C4-2B (cell line): ENCODE results near the gene CYTH4.

Experiments used
- ZFX ChIP-seq: fragments of 450-650 bp; IDR thresholded peaks from 2 replicates; pipeline ENCODE4 v1.6.1; 2017
- TF ChIP-seq, protein P1 (sequence below): fragments of 450-650 bp; conservative IDR thresholded peaks from 2 replicates; pipeline ENCODE4 v1.5.1; 2017; ENCODE audit warnings: mild to moderate bottlenecking

GRCh38 chr22:37258005-37258752 is 24.1 kb upstream of the CYTH4 start:
- TF ChIP-seq, protein P1, sequence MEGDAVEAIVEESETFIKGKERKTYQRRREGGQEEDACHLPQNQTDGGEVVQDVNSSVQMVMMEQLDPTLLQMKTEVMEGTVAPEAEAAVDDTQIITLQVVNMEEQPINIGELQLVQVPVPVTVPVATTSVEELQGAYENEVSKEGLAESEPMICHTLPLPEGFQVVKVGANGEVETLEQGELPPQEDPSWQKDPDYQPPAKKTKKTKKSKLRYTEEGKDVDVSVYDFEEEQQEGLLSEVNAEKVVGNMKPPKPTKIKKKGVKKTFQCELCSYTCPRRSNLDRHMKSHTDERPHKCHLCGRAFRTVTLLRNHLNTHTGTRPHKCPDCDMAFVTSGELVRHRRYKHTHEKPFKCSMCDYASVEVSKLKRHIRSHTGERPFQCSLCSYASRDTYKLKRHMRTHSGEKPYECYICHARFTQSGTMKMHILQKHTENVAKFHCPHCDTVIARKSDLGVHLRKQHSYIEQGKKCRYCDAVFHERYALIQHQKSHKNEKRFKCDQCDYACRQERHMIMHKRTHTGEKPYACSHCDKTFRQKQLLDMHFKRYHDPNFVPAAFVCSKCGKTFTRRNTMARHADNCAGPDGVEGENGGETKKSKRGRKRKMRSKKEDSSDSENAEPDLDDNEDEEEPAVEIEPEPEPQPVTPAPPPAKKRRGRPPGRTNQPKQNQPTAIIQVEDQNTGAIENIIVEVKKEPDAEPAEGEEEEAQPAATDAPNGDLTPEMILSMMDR: no peak
- no peak for TF ChIP-seq ZFX
